Transverse colon (tissue), 4 donors: ENCODE results near the gene SHISAL1. TPM values are rescaled to one million over a fixed set of nuclear protein-coding genes. Genes with fewer than 3 reads are reported as not detected.

Experiments used
- DNase-seq: peaks from one replicate; pipeline ENCODE4 v3.0.0-alpha.2; 2019
- H3K27ac ChIP-seq, 4 donors: fragments of 200-600 bp; sonication (generic); 2 replicates each; pipeline ENCODE4 v1.5.1; 2016 to 2018; ENCODE audit warnings: inconsistent platforms in 4 of 4
- H3K27me3 ChIP-seq: fragments of 200-600 bp; sonication (generic); 2 replicates; pipeline ENCODE4 v1.5.1; 2017; ENCODE audit warnings: inconsistent platforms
- H3K36me3 ChIP-seq, 4 donors: fragments of 200-600 bp; sonication (generic); 2 replicates each; pipeline ENCODE4 v1.5.1; 2017 to 2019; ENCODE audit warnings: inconsistent platforms in 4 of 4
- H3K4me1 ChIP-seq, 4 donors: fragments of 200-600 bp; sonication (generic); 2 replicates each; pipeline ENCODE4 v1.5.1; 2017 to 2020; ENCODE audit warnings: inconsistent platforms in 4 of 4
- H3K4me3 ChIP-seq, 4 donors: fragments of 200-600 bp; sonication (generic); 1 replicate in 1 of 4; 2 replicates in 3 of 4; pipeline versions ENCODE4 v1.5.1 to v1.6.1; 2017 to 2019; ENCODE audit warnings: inconsistent platforms in 4 of 4
- H3K9me3 ChIP-seq, 2 donors: fragments of 200-600 bp; sonication (generic); 2 replicates each; pipeline ENCODE4 v1.5.1; 2017 to 2019; ENCODE audit warnings: inconsistent platforms in 2 of 2
- CTCF ChIP-seq, 5 experiments: fragments of 200-600 bp in 3 of 5; fragments of 450-650 bp in 2 of 5; sonication (generic) in 3 of 5; IDR thresholded peaks; 1 replicate in 2 of 5; 2 replicates in 3 of 5; pipeline ENCODE4 v1.5.1; 2016 to 2017; ENCODE audit warnings: antibody characterized with exemption in 5 of 5, inconsistent platforms in 3 of 5, mild to moderate bottlenecking in 2 of 5, moderate library complexity in 1 of 5
- EP300 ChIP-seq: sonication (generic); formaldehyde crosslinking; IDR thresholded peaks from one replicate; pipeline ENCODE4 v1.6.1; 2017; ENCODE audit warnings: antibody characterized with exemption, low read depth
- POLR2A ChIP-seq: fragments of 450-650 bp; IDR thresholded peaks from one replicate; pipeline ENCODE4 v1.6.1; 2016; ENCODE audit warnings: antibody characterized with exemption, mild to moderate bottlenecking, moderate library complexity
- POLR2AphosphoS5 ChIP-seq, 3 donors: sonication (generic); formaldehyde crosslinking; IDR thresholded peaks; one replicate each; pipeline ENCODE4 v1.6.1; 2016; ENCODE audit warnings: antibody characterized with exemption in 3 of 3
- WGBS, 2 donors: methylation state at CpG; one replicate each; pipeline ENCODE4 v1.1.5; 2018; ENCODE audit warnings: low coverage in 1 of 2; 5-methylcytosine and 5-hydroxymethylcytosine counted together
- in situ Hi-C, 4 donors: fragments of 200-750 bp; cut with MboI; loops; one replicate each; pipeline versions ENCODE4 v1.15.0 to v1.15.1; 2017; ENCODE audit warnings: low sequenced_read_pairs in 3 of 4, low pct_ligation_motif_present in 1 of 4, low pct_unique_long_range_greater_than_20kb in 1 of 4
- intact Hi-C: fragments of 100-400 bp; cut with DNase I; formaldehyde crosslinking; loops from one replicate; pipeline ENCODE4 v1.15.1; 2023; ENCODE audit warnings: low total_unique reads
- total RNA-seq, 4 donors: library from RNA; depleted of rRNA; stranded (reverse); fragments of >200 nt; gene quantifications; one replicate each; pipeline ENCODE4 v1.1.0, GENCODE V29; 2016

SHISAL1 gene
- total RNA-seq, 4 donors from 2014 or later = 1.9 to 4.6 (median 3.2) TPM

DNA sequence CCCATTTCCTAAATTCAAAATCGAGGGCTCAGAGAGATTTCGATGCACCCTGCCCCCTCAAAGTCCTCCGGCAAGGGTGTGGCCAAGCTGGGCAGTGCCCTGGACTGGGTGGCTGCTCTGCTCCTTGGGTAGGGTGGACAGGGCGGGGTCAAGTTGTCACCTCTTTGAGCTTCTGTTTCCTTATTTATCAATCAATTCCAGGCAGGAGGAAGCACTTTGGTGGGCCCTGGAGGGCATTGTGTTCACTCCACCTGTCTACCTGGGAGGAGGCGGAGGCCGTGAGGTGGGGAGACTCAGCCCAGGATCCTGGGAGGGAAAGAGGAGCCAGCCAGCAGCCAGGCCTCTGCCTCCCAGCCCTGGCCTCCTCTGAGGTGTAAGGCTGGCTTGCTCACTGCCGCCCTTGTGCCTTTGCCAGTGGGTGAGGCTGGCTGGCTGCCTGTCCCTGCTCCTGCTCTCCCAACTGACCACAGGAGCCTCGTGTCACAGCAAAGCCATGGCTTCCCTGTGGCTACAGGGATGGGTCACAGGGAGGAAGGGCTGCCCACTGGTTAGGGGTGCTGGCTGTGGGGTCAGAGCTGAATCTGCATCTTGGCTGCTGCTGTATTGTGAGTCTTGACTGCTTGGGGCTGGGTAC, 25.5 kb upstream of the SHISAL1 start:
- H3K9me3 ChIP-seq = no peaks in the 10 kb centered on the region
- DNase-seq = no peak
- in situ Hi-C loops (no loop called here), intact Hi-C loops (no loop called here)
- peaks cover 4% of the 10 kb centered on the region for H3K27me3 ChIP-seq
- no peak overlapping the region for H3K27ac ChIP-seq
- H3K4me1 ChIP-seq = peaks cover 0 to 7% (median 4%) of the 10 kb centered on the region in 4 donors
- H3K36me3 ChIP-seq = no peaks in the 10 kb centered on the region
- TF ChIP-seq EP300 (no peak), CTCF (IDR thresholded peaks at IDR 0.05) (no peak), POLR2AphosphoS5 (IDR thresholded peaks at IDR 0.05) (no peak), POLR2A (no peak)
- WGBS, 2 donors = 50 to 70% methylated on average over 2 to 7 of the region's 8 CpGs
- H3K4me3 ChIP-seq = no peak overlapping the region

DNA sequence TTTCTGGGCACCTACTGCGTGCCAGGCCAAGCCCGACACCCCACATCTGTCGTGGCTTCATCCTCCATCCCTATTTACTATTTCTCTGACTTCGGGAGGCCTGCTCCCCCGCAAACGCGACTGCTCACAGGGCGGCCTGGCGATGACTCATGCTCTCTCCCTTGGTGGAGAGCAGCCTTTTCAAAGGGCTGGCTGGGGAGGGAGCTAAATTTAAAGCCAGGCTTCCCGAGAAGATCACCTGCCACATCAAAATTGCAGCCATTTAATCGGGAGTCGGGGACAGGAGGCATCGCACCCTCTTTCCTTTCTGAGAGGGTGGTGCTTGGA, 24.9 kb upstream of the SHISAL1 start:
- DNase-seq = peak; percentile 22
- intact Hi-C loops = no loop called here
- TF ChIP-seq CTCF (IDR thresholded peaks at IDR 0.05) = no peak
- no peak for TF ChIP-seq EP300
- no peak for TF ChIP-seq POLR2AphosphoS5 (IDR thresholded peaks at IDR 0.05)
- TF ChIP-seq POLR2A = no peak

GRCh38 chr22:44336962-44337677, 24.4 kb upstream of the SHISAL1 start:
- no peak overlapping the region for H3K4me3 ChIP-seq
- in situ Hi-C loops = no loop called here
- no peak for DNase-seq
- intact Hi-C loops = no loop called here
- H3K9me3 ChIP-seq = no peaks in the 10 kb centered on the region
- 62% methylated on average over 21 of the region's 21 CpGs; no CpG with 5 or more reads in 1 of the 2 donors for WGBS, 2 donors
- peaks cover 0 to 5% (median 3%) of the 10 kb centered on the region in 4 donors for H3K4me1 ChIP-seq
- H3K27me3 ChIP-seq = peaks cover 15% of the 10 kb centered on the region
- TF ChIP-seq POLR2AphosphoS5 (IDR thresholded peaks at IDR 0.05) = no peak
- no peak for TF ChIP-seq CTCF (IDR thresholded peaks at IDR 0.05)
- no peak for TF ChIP-seq POLR2A
- no peak for TF ChIP-seq EP300
- no peak overlapping the region for H3K27ac ChIP-seq
- H3K36me3 ChIP-seq = no peaks in the 10 kb centered on the region

More for the DNA sequence above, 24.9 kb upstream of the SHISAL1 start:
- in situ Hi-C loops = no loop called here
- peaks cover 10% of the 10 kb centered on the region for H3K27me3 ChIP-seq
- H3K4me1 ChIP-seq = peaks cover 0 to 7% (median 4%) of the 10 kb centered on the region in 4 donors
- WGBS, 2 donors = 31% methylated on average over 13 of the region's 13 CpGs; no CpG with 5 or more reads in 1 of the 2 donors
- H3K9me3 ChIP-seq = no peaks in the 10 kb centered on the region
- H3K4me3 ChIP-seq = no peak overlapping the region
- H3K27ac ChIP-seq = no peak overlapping the region
- H3K36me3 ChIP-seq = no peaks in the 10 kb centered on the region

DNA sequence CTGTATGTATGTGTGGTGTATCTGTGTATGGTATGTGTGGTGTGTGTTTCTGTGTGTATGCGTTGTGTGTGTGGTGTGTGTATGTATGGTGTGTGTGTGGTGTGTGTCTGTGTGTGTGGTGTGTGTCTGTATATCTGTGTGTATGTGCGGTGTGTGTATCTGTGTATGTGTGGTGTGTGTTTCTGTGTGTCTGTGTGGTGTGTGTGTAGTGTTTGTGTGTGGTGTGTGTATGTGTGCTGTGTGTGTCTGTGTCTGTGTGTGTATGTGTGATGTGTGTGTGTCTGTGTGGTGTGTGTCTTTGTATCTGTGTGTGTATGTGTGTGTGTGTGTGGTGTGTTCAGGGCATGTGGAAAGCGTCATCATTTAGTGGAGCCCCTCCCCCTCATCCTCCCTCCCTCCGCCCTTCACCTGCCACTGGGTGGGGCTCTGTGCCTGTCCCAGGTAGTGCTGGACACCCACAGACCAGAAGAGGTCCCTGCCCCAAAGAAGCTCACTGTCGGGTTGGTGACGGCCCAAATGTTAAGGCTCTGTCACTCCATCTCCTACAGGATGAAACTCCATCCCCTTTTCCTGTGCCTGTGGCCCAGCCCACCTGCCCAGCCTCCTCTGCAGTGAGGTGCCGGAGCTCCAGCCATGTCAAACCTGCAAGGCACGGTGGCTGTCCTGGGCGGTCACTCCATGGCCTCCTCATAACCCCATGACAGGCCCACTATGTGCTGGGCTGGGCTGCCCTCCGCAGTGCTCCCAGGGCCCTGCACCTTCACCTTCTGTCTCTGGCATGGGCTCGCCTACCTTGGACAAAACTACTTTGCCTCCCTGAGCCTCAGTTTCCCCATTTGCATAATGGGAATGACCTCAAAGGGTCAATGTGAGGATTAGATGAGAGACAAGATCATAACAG, 23.4 kb upstream of the SHISAL1 start:
- H3K27me3 ChIP-seq = peaks cover 21% of the 10 kb centered on the region
- intact Hi-C loops (no loop called here), in situ Hi-C loops (no loop called here)
- no peaks in the 10 kb centered on the region for H3K36me3 ChIP-seq
- H3K9me3 ChIP-seq = no peaks in the 10 kb centered on the region
- no peak for DNase-seq
- no peak overlapping the region for H3K4me3 ChIP-seq
- peaks cover 0 to 5% (median 0%) of the 10 kb centered on the region in 4 donors for H3K4me1 ChIP-seq
- TF ChIP-seq POLR2AphosphoS5 (IDR thresholded peaks at IDR 0.05) (no peak), CTCF (IDR thresholded peaks at IDR 0.05) (no peak), EP300 (no peak), POLR2A (no peak)
- WGBS, 2 donors = 64 to 75% methylated on average over 2 to 11 of the region's 11 CpGs
- H3K27ac ChIP-seq = no peak overlapping the region
